Measurements from ENCODE around the gene ZNF677.
"Not testable (repeated sequence)": the region's sequence is repeated elsewhere in the genome, so short reads cannot be mapped to it uniquely, and the experiment has no call there.

GRCh38 chr19:53257715-53258342 lies 3.2 kb upstream of the ZNF677 start, which contains the start of gene VN1R2:
- not testable (repeated sequence) for TF ChIP-seq REST (tag by site-specific recombination; IDR thresholded peaks at IDR 0.05); TRIM28 (IDR thresholded peaks at IDR 0.05; ENCODE audit: borderline replicate concordance, low read length); ZNF155 (tag by site-specific recombination; IDR thresholded peaks at IDR 0.05)

Measured in HEK293 (cell line).